VCaP (cell line): ENCODE measurements around the gene ANLN.

Experiments
- H3K27ac ChIP-seq: fragments of 450-650 bp; 2 replicates; pipeline ENCODE4 v1.5.1; 2017
- TF ChIP-seq, protein P1 (sequence below): fragments of 450-650 bp; conservative IDR thresholded peaks from 2 replicates; pipeline ENCODE4 v1.5.1; 2017; ENCODE audit warnings: mild to moderate bottlenecking, moderate library complexity

The ANLN gene

DNA sequence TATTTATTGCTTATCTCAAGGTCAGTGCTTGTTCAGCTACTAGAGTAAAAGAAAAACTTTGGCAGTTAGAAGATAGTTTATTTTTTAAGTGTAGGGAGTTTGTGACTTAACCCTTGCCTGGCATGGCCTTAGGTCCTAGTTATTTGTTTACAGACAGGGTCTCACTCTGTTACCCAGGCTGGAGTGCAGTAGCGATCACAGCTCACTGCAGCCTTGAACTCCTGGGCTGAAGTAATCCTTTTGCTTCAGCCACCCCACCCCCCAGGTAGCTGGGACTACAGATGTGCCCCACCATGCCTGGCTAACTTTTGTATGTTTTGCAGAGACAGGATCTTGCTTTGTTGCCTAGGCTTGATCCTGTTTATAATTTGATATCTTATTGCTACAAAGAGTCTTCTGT is 4.2 kb downstream of the ANLN start:
- TF ChIP-seq, protein P1, sequence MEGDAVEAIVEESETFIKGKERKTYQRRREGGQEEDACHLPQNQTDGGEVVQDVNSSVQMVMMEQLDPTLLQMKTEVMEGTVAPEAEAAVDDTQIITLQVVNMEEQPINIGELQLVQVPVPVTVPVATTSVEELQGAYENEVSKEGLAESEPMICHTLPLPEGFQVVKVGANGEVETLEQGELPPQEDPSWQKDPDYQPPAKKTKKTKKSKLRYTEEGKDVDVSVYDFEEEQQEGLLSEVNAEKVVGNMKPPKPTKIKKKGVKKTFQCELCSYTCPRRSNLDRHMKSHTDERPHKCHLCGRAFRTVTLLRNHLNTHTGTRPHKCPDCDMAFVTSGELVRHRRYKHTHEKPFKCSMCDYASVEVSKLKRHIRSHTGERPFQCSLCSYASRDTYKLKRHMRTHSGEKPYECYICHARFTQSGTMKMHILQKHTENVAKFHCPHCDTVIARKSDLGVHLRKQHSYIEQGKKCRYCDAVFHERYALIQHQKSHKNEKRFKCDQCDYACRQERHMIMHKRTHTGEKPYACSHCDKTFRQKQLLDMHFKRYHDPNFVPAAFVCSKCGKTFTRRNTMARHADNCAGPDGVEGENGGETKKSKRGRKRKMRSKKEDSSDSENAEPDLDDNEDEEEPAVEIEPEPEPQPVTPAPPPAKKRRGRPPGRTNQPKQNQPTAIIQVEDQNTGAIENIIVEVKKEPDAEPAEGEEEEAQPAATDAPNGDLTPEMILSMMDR = no peak
- H3K27ac ChIP-seq = no peak overlapping the region

DNA sequence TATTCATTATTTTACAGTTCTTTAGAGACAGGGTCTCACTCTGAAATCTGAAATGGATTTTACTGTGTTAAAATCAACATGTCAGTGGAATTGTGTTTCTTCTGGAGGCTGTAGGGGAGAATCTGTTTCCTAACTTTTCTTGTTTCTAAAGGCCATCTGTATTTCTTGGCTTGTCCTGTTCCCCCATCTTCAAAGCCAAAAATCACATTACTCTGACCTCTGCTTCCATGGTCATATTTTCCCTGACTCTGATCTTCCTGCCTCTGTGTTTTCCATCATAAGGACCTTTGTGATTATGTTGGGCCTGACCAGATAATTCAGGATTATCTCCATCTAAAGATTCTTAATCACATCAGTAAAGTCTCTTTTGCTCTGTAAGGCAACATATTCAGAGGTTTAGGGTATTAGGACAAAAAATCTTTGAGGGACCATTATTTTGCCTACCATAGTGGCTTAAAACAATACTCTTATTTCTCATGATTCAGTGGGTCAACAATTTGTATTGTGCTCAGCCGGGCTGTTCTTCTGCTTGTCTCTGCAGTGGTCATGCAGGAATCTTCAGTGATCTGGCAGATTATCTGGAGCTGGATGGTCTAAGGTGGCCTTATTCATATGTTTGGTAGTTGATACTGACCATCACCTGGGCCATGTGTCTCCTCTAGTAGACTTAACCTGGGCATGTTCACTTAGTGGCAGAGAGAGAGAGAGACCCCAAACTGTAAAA is 5.7 kb downstream of the ANLN start:
- TF ChIP-seq, protein P1 = no peak

DNA sequence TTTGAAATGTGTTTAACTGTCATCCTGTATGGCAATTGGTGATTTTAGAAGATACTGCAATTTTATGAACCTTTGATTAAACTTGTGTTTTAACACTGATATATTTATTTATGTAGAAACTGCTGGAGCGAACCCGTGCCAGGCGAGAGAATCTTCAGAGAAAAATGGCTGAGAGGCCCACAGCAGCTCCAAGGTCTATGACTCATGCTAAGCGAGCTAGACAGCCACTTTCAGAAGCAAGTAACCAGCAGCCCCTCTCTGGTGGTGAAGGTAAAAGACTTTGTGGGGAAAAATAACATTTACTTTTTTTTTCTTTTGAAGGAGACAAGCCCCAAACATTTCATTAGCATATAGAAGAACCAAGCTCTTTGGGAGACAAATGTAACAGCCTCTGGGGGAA is 6.5 kb downstream of the ANLN start:
- TF ChIP-seq, protein P1 = no peak
- H3K27ac ChIP-seq = no peak overlapping the region

More for the DNA sequence above, 5.7 kb downstream of the ANLN start:
- no peak overlapping the region for H3K27ac ChIP-seq

GRCh38 chr7:36400036-36400435 is 10.4 kb downstream of the ANLN start:
- H3K27ac ChIP-seq = no peak overlapping the region
- TF ChIP-seq, protein P1 = no peak

DNA sequence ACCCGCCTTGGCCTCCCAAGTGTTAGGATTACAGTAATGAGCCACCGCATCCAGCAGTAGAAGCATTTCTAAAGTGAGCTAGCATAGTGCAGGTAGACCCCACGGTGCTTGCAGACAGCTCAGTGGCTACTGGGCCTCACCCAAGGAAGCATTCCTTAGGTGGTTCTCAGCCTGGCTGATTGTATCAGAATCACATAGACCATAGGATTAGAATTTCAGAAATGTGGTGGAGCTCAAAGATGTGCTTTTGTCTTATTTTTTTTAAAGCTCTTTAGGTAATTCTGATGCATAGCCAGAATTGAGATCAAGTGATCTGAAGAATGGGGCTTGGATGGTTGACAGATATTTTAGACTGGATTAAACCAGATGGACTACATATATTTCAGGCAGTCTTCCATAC is 10.9 kb downstream of the ANLN start:
- TF ChIP-seq, protein P1 = no peak
- H3K27ac ChIP-seq = no peak overlapping the region

- H3K27ac ChIP-seq = no peak overlapping the region
- TF ChIP-seq, protein P1 = no peak
Observed at GRCh38 chr7:36403452-36403851, 13.8 kb downstream of the ANLN start.

DNA sequence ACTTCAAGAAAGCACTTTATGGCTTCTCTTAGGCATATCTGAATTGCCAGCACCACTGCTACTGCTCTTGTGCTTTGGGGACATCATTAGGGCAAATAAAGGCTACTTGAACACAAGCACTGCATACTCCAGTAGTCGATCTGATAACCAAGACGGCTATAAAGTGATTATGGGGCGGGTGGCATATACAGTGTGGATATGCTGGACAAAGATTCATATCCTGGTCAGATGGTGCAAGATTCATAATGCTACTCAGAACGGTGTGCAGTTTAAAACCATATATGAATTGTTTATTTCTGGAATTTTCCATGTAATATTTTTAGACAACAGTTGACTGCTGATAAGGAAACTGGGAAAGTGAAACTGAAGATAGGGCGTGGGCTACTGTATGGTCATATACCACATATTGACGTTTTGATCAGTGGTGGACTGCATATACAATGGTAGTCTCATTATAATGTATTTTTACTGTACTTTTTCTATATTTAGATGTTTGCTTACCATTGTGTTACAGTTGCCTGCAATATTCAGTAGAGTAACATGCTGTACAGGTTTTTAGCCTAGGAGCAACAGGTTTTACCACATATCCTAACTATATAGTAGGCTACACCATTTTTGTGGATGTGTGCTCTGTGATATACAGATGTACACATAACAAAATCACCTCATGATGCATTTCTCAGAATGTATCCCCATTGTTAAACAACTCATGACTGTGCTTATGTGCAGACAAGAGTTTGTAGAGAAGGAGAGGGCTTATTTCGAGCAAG is 15.2 kb downstream of the ANLN start:
- H3K27ac ChIP-seq = no peak overlapping the region
- TF ChIP-seq, protein P1 = no peak
